ENCODE results near the gene KCNA1.

KCNA1 gene

GRCh38 chr12:4954621-4955354 lies 45.1 kb downstream of the KCNA1 start:
- H3K27ac ChIP-seq (replicated peaks; ENCODE audit: low read length) = no peak overlapping the region
- no peak overlapping the region for H3K4ac ChIP-seq (ENCODE audit: low read length)
- no peak overlapping the region for H2BK120ac ChIP-seq (ENCODE audit: low read depth, low read length)
- no peaks in the 10 kb centered on the region for H3K9me3 ChIP-seq (replicated peaks in 1 of 2; ENCODE audit: control insufficient read depth in 2 of 2, insufficient read depth in 1 of 2, low read depth in 1 of 2, low read length in 2 of 2)
- no peak for DNase-seq (ENCODE audit: low spot score)
- no peak overlapping the region for H2AFZ ChIP-seq (ENCODE audit: low read length)
- no CpG with 5 or more reads among the region's 10 CpGs for WGBS, 2 donors (ENCODE audit: extremely low coverage in 2 of 2, insufficient read length in 2 of 2, insufficient replicate concordance in 1 of 2)
- no peak overlapping the region for H2AK5ac ChIP-seq (ENCODE audit: low read depth, low read length)
- no peak overlapping the region for H3K4me3 ChIP-seq (ENCODE audit: low read length in 2 of 2)
- no peak overlapping the region for H3K14ac ChIP-seq (ENCODE audit: low read length)
- H3K27me3 ChIP-seq (ENCODE audit: control insufficient read depth in 3 of 3, insufficient read depth in 3 of 3, low read depth in 1 of 3, low read length in 3 of 3) = peaks cover 0 to 13% (median 0%) of the 10 kb centered on the region in 3 experiments
- no peaks in the 10 kb centered on the region for H3K36me3 ChIP-seq (replicated peaks in 1 of 2; ENCODE audit: control insufficient read depth in 2 of 2, insufficient read depth in 2 of 2, low read length in 2 of 2)
- H2BK15ac ChIP-seq (ENCODE audit: low read length) = no peak overlapping the region
- no peak overlapping the region for H3K4me2 ChIP-seq (ENCODE audit: insufficient read depth, low read length, poor library complexity, severe bottlenecking)
- H3K18ac ChIP-seq (ENCODE audit: low read length) = no peak overlapping the region
- no peaks in the 10 kb centered on the region for H3K4me1 ChIP-seq (ENCODE audit: control insufficient read depth in 2 of 2, insufficient read depth in 1 of 2, low read depth in 1 of 2, low read length in 2 of 2)
- H2BK5ac ChIP-seq (ENCODE audit: low read length) = no peak overlapping the region
- H3K9ac ChIP-seq (ENCODE audit: low read depth, low read length, poor library complexity) = no peak overlapping the region
- H3K23ac ChIP-seq (ENCODE audit: low read depth, low read length, poor library complexity) = no peak overlapping the region
- no peak overlapping the region for H4K8ac ChIP-seq (ENCODE audit: low read depth, low read length)
- H4K91ac ChIP-seq (ENCODE audit: low read depth, low read length, poor library complexity) = no peak overlapping the region
- H2BK12ac ChIP-seq (ENCODE audit: low read length) = no peak overlapping the region
- H3K79me1 ChIP-seq (ENCODE audit: low read depth, low read length) = no peaks in the 10 kb centered on the region

GRCh38 chr12:4956054-4956453 lies 46.3 kb downstream of the KCNA1 start:
- WGBS, 2 donors (ENCODE audit: extremely low coverage in 2 of 2, insufficient read length in 2 of 2, insufficient replicate concordance in 1 of 2) = no CpG with 5 or more reads among the region's 2 CpGs
- H2BK15ac ChIP-seq (ENCODE audit: low read length) = no peak overlapping the region

DNA sequence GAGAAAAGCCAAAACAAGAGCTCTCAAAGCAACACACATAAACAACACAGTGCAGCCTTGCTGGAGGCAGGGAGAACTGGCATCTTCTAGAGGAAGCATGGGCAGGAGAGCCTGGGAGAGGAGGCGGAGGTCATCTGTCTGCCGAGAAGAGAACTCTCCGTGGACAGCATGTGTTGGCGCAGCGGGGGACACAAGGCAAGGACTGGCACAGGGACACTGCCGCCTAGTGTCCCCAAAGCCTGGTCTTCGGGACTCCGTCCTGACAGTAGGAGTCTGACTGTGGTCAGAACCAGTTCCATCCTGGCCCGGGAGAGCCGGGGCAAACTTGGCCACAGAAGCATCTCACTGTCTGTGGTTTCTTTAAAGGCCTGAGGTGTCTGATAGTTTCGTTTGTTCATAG lies 47.3 kb downstream of the KCNA1 start:
- Histone ChIP-seq H3K4ac (ENCODE audit: low read length) (no peak overlapping the region), H2BK5ac (ENCODE audit: low read length) (no peak overlapping the region), H3K79me1 (ENCODE audit: low read depth, low read length) (no peaks in the 10 kb centered on the region), H3K4me3 (ENCODE audit: low read length in 2 of 2) (peak overlapping the region in 1 of 2 donors; percentile 5), H3K27ac (replicated peaks; ENCODE audit: low read length) (no peak overlapping the region), H3K23ac (ENCODE audit: low read depth, low read length, poor library complexity) (no peak overlapping the region), H3K4me2 (ENCODE audit: insufficient read depth, low read length, poor library complexity, severe bottlenecking) (no peak overlapping the region), H2BK12ac (ENCODE audit: low read length) (no peak overlapping the region), H3K14ac (ENCODE audit: low read length) (no peak overlapping the region), H3K18ac (ENCODE audit: low read length) (no peak overlapping the region), H3K9ac (ENCODE audit: low read depth, low read length, poor library complexity) (no peak overlapping the region), H3K4me1 (ENCODE audit: control insufficient read depth in 2 of 2, insufficient read depth in 1 of 2, low read depth in 1 of 2, low read length in 2 of 2) (peaks cover 0 to 3% of the 10 kb centered on the region in 2 donors), H2AFZ (ENCODE audit: low read length) (no peak overlapping the region), H2AK5ac (ENCODE audit: low read depth, low read length) (no peak overlapping the region), H2BK120ac (ENCODE audit: low read depth, low read length) (no peak overlapping the region), H4K91ac (ENCODE audit: low read depth, low read length, poor library complexity) (no peak overlapping the region), H3K27me3 (ENCODE audit: control insufficient read depth in 3 of 3, insufficient read depth in 3 of 3, low read depth in 1 of 3, low read length in 3 of 3) (peaks cover 0 to 17% (median 0%) of the 10 kb centered on the region in 3 experiments), H3K9me3 (replicated peaks in 1 of 2; ENCODE audit: control insufficient read depth in 2 of 2, insufficient read depth in 1 of 2, low read depth in 1 of 2, low read length in 2 of 2) (no peaks in the 10 kb centered on the region), H2BK15ac (ENCODE audit: low read length) (no peak overlapping the region), H3K36me3 (replicated peaks in 1 of 2; ENCODE audit: control insufficient read depth in 2 of 2, insufficient read depth in 2 of 2, low read length in 2 of 2) (no peaks in the 10 kb centered on the region), H4K8ac (ENCODE audit: low read depth, low read length) (no peak overlapping the region)
- no CpG with 5 or more reads among the region's 11 CpGs for WGBS, 2 donors (ENCODE audit: extremely low coverage in 2 of 2, insufficient read length in 2 of 2, insufficient replicate concordance in 1 of 2)
- no peak for DNase-seq (ENCODE audit: low spot score)

More at GRCh38 chr12:4956054-4956453, 46.3 kb downstream of the KCNA1 start:
- Histone ChIP-seq H3K23ac (ENCODE audit: low read depth, low read length, poor library complexity) (no peak overlapping the region), H3K4me3 (ENCODE audit: low read length in 2 of 2) (no peak overlapping the region), H3K36me3 (replicated peaks in 1 of 2; ENCODE audit: control insufficient read depth in 2 of 2, insufficient read depth in 2 of 2, low read length in 2 of 2) (no peaks in the 10 kb centered on the region), H3K4ac (ENCODE audit: low read length) (no peak overlapping the region), H2BK120ac (ENCODE audit: low read depth, low read length) (no peak overlapping the region), H2BK12ac (ENCODE audit: low read length) (no peak overlapping the region), H2BK5ac (ENCODE audit: low read length) (no peak overlapping the region), H2AK5ac (ENCODE audit: low read depth, low read length) (no peak overlapping the region), H3K18ac (ENCODE audit: low read length) (no peak overlapping the region), H3K27me3 (ENCODE audit: control insufficient read depth in 3 of 3, insufficient read depth in 3 of 3, low read depth in 1 of 3, low read length in 3 of 3) (peaks cover 0 to 12% (median 0%) of the 10 kb centered on the region in 3 experiments), H4K91ac (ENCODE audit: low read depth, low read length, poor library complexity) (no peak overlapping the region), H3K14ac (ENCODE audit: low read length) (no peak overlapping the region), H2AFZ (ENCODE audit: low read length) (no peak overlapping the region), H3K4me2 (ENCODE audit: insufficient read depth, low read length, poor library complexity, severe bottlenecking) (no peak overlapping the region), H4K8ac (ENCODE audit: low read depth, low read length) (no peak overlapping the region), H3K79me1 (ENCODE audit: low read depth, low read length) (no peaks in the 10 kb centered on the region), H3K9me3 (replicated peaks in 1 of 2; ENCODE audit: control insufficient read depth in 2 of 2, insufficient read depth in 1 of 2, low read depth in 1 of 2, low read length in 2 of 2) (no peaks in the 10 kb centered on the region), H3K27ac (replicated peaks; ENCODE audit: low read length) (no peak overlapping the region), H3K9ac (ENCODE audit: low read depth, low read length, poor library complexity) (no peak overlapping the region), H3K4me1 (ENCODE audit: control insufficient read depth in 2 of 2, insufficient read depth in 1 of 2, low read depth in 1 of 2, low read length in 2 of 2) (peaks cover 0 to 1% of the 10 kb centered on the region in 2 donors)
- DNase-seq (ENCODE audit: low spot score) = no peak

DNA sequence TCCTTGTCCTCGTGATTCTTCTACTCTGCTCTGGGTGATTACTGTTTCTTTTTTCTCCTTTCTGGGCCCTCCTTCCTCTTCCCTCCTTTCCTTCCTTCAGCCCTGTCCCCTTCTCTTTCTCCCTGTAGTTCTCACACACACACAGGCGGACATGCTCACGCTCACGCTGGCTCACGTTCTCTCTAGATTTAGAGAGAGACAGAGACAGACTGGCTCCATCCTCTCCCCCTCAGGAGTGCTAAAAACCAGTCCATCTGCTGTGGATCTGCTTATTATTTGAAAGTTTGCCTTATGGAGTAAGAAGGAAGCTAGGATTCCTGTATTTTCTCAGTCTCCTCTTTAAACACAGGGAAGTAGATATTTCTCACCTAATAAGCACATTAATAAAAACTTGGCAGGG lies 48.1 kb downstream of the KCNA1 start:
- H4K8ac ChIP-seq (ENCODE audit: low read depth, low read length) = no peak overlapping the region
- peaks cover 0 to 22% (median 0%) of the 10 kb centered on the region in 3 experiments for H3K27me3 ChIP-seq (ENCODE audit: control insufficient read depth in 3 of 3, insufficient read depth in 3 of 3, low read depth in 1 of 3, low read length in 3 of 3)
- no peak overlapping the region for H2AFZ ChIP-seq (ENCODE audit: low read length)
- H3K4ac ChIP-seq (ENCODE audit: low read length) = no peak overlapping the region
- no peak overlapping the region for H3K4me2 ChIP-seq (ENCODE audit: insufficient read depth, low read length, poor library complexity, severe bottlenecking)
- no peak overlapping the region for H3K4me3 ChIP-seq (ENCODE audit: low read length in 2 of 2)
- no peak overlapping the region for H3K9ac ChIP-seq (ENCODE audit: low read depth, low read length, poor library complexity)
- H2BK5ac ChIP-seq (ENCODE audit: low read length) = no peak overlapping the region
- H3K36me3 ChIP-seq (replicated peaks in 1 of 2; ENCODE audit: control insufficient read depth in 2 of 2, insufficient read depth in 2 of 2, low read length in 2 of 2) = no peaks in the 10 kb centered on the region
- H3K27ac ChIP-seq (replicated peaks; ENCODE audit: low read length) = no peak overlapping the region
- H3K9me3 ChIP-seq (replicated peaks in 1 of 2; ENCODE audit: control insufficient read depth in 2 of 2, insufficient read depth in 1 of 2, low read depth in 1 of 2, low read length in 2 of 2) = no peaks in the 10 kb centered on the region
- no peak overlapping the region for H4K91ac ChIP-seq (ENCODE audit: low read depth, low read length, poor library complexity)
- no CpG with 5 or more reads among the region's 5 CpGs for WGBS, 2 donors (ENCODE audit: extremely low coverage in 2 of 2, insufficient read length in 2 of 2, insufficient replicate concordance in 1 of 2)
- H2BK120ac ChIP-seq (ENCODE audit: low read depth, low read length) = no peak overlapping the region
- H2AK5ac ChIP-seq (ENCODE audit: low read depth, low read length) = no peak overlapping the region
- no peak overlapping the region for H3K14ac ChIP-seq (ENCODE audit: low read length)
- no peaks in the 10 kb centered on the region for H3K79me1 ChIP-seq (ENCODE audit: low read depth, low read length)
- H3K18ac ChIP-seq (ENCODE audit: low read length) = no peak overlapping the region
- no peak for DNase-seq (ENCODE audit: low spot score)
- peaks cover 0 to 3% of the 10 kb centered on the region in 2 donors for H3K4me1 ChIP-seq (ENCODE audit: control insufficient read depth in 2 of 2, insufficient read depth in 1 of 2, low read depth in 1 of 2, low read length in 2 of 2)
- H2BK12ac ChIP-seq (ENCODE audit: low read length) = no peak overlapping the region
- no peak overlapping the region for H2BK15ac ChIP-seq (ENCODE audit: low read length)
- no peak overlapping the region for H3K23ac ChIP-seq (ENCODE audit: low read depth, low read length, poor library complexity)
